ENCODE results near the gene SRPRA.

Gene SRPRA

DNA sequence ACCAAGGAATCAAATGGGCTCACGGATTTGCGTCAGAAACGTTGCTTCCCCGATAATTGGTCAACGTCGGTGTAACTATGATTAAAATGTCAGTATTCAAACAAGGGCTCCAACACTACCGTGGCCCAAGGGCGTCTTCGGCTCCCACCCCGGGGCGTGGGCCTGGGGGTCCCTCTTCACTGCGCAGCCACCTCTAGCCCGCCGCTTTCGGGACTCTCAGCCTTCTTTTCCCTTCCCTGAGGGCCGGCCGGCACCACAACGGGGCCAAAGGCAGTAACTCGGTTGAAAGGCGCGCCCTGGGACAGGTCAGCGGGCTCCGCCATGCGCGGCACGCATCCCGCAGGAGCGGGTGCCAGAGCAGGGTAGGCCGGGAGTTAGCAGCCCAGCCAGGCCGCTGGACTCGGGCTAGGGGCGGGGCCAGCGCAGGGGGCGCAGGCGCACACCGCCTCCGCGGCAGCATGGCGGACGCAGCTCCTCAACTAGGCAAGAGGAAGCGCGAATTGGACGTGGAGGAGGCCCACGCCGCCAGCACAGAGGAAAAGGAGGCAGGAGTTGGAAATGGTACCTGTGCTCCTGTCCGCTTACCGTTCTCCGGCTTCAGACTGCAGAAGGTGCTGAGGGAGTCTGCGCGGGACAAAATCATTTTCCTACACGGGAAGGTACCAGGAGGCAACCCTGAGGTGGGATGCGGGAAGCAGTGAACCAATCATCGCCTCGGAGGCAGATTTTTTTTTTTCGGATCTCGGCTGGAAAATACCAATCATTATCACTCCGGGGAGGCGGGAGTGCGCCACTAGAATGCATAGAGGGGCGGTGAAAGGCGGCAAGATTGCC is 35.1 kb upstream of the SRPRA start, which contains the start of gene DCPS:
Gene DCPS (plus strand): TSS at position 438 of the 834 bp plus-strand sequence. CDS start 21 bp downstream, at position 459.
- TF ChIP-seq, protein P1, sequence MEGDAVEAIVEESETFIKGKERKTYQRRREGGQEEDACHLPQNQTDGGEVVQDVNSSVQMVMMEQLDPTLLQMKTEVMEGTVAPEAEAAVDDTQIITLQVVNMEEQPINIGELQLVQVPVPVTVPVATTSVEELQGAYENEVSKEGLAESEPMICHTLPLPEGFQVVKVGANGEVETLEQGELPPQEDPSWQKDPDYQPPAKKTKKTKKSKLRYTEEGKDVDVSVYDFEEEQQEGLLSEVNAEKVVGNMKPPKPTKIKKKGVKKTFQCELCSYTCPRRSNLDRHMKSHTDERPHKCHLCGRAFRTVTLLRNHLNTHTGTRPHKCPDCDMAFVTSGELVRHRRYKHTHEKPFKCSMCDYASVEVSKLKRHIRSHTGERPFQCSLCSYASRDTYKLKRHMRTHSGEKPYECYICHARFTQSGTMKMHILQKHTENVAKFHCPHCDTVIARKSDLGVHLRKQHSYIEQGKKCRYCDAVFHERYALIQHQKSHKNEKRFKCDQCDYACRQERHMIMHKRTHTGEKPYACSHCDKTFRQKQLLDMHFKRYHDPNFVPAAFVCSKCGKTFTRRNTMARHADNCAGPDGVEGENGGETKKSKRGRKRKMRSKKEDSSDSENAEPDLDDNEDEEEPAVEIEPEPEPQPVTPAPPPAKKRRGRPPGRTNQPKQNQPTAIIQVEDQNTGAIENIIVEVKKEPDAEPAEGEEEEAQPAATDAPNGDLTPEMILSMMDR (IDR thresholded peaks at IDR 0.05; ENCODE audit: extremely low read depth, missing control alignments) = no peak
- DNase-seq (ENCODE audit: low spot score) = peak; percentile 90

DNA sequence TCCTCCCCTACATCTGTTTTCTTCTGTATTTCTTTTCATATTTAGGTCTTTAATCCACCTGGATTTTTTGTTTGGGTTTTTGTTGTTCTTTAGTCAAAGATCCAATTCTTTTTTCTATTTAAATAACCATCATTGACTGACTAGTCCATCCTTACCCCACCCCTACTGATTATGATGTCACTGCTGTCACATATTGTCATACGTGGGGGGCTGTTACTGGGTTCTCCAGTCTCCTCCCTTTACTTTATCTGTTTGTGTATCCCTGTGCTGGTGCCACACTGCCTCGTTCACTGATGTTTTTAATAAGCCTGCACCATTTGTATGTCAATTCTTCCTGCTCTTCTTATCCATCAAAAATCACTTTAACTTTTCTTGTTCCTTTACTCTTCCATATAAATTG is 28.3 kb upstream of the SRPRA start:
- no peak for DNase-seq (ENCODE audit: low spot score)

DNA sequence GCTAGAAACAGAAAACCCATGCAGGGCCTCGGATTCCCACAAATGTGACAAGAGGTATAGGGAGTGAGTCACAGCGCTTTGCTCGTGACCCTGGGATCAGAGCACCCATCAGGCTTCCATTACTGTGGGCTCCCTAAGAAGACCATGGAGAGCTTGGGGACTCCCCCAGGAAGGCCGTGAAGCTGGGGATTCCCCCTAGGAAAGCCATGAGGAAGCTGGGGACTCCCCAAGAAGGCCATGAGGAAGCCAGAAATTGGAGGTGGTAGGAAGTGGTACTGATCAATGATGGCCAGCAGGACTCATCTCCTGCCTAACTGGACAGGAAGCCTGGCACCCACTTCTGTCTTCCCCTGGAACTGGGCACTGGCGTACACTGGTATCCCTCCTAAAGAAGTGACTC is 25.0 kb upstream of the SRPRA start:
- no peak for DNase-seq (ENCODE audit: low spot score)
- TF ChIP-seq, protein P1 (IDR thresholded peaks at IDR 0.05; ENCODE audit: extremely low read depth, missing control alignments) = no peak

More for the DNA sequence above, 28.3 kb upstream of the SRPRA start:
- TF ChIP-seq, protein P1 (IDR thresholded peaks at IDR 0.05; ENCODE audit: extremely low read depth, missing control alignments) = no peak

DNA sequence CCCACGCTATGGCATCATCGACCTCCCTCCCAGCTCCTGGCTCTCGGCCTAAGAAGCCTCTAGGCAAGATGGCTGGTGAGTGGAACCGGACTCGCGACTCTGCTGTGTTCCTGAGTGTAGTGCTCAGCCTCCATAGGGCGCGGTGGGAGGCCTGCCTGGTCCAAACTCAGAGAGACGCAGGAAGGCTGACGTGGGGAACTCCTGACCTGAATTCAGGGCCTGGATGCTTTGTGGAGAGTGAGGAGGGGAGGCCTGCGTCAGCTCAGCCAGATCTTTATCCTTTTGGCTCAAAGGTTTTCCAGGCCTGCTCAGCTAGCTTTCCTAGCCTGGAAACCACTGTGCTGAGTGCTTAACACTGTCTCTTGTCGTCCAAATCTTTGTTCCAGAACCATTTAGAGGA is 22.2 kb upstream of the SRPRA start:
- DNase-seq (ENCODE audit: low spot score) = no peak
- TF ChIP-seq, protein P1 (IDR thresholded peaks at IDR 0.05; ENCODE audit: extremely low read depth, missing control alignments) = no peak

DNA sequence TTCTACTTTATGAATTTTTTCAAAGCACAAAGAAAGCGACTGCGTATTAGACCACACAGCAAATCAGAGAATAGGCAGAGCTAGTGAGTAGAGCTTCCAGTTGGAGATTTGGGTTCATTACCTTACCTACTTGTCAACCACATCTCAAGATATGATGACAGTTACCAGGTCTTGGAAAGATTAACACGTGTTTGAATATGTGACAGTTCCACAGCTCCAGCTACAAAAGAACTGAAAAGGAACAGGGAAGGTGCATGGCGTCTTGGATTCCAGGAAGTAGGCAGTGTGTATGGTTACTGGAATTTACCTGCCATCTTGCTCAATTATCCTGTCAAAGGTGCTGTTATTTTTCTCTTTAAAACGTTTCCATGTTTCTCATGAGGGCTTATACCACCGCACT is 19.5 kb upstream of the SRPRA start:
- DNase-seq (ENCODE audit: low spot score) = no peak
- TF ChIP-seq, protein P1 (IDR thresholded peaks at IDR 0.05; ENCODE audit: extremely low read depth, missing control alignments) = no peak

DNA sequence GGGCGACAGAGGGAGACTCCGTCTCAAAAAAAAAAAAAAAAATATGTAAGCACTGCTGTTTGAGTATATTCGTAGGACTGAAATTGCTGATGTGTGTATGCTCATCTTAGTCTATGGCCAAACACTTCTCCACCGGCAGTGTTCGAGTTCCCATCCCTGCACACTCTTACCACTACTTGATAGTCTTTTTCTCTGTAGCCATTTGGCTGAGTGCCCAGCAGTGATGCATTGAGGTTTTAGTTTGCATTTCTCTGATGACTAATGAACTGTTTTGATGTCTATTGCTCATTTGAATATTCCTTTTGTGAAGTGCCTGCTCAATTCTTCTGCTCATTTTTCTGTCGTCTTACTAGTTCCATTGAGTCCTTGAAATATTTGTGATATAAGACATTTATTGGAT is 16.1 kb upstream of the SRPRA start:
- TF ChIP-seq, protein P1 (IDR thresholded peaks at IDR 0.05; ENCODE audit: extremely low read depth, missing control alignments) = no peak
- peak; percentile 77 for DNase-seq (ENCODE audit: low spot score)

DNA sequence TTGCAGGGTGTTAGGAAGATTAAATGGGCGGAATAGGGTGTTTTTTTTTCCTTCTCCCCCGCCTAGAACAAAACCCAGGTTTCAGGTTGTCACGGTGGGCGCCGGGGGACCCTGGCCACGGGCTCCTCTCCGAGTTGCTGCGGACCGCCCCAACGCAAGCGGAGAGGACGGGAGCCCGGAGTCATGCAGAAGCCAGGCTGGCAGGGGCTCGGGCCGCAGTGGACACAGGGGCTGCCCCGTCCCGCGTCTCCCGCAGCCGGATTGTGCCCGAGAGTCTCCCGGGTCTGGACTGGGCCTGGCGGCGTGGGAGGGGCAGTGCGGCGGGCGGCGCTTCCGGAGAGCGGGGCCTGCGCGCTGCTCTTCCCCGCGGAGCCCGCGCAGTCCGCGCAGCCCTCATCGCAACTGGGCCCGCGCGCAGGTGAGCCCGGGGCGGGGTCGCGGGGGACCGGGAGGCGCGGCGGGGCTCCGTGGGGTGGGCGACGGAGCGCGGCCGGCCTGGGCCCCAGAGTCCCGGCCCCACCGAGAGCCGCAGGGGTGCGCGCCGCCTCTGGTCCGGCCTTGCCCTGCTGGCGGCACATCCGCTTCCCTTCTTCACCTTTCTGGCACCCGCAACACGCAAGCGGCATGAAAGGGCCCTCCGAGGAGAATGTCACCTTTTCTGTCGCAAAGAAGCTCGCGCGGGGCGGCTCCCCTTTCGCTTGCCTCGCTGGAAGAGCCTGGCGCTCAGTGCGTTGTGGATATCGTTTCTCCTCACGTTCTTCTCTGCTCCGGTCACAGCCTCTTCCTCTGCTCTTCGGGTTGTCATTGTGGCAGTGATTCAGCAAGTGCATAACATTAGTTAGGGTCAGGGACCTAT is 14.3 kb upstream of the SRPRA start, which contains the start of gene TIRAP:
Gene TIRAP (plus strand): TSS at position 358 of the 856 bp plus-strand sequence. CDS start 7,802 bp downstream, outside the sequence.
- TF ChIP-seq, protein P1 (IDR thresholded peaks at IDR 0.05; ENCODE audit: extremely low read depth, missing control alignments) = no peak
- peak; percentile 80 for DNase-seq (ENCODE audit: low spot score)
